Heart left ventricle (tissue), 16 donors: ENCODE data around the gene IGSF10. TPM values are rescaled to one million over a fixed set of nuclear protein-coding genes. Genes with fewer than 3 reads are reported as not detected.

Experiments
- ATAC-seq, 4 donors: fragments of 200-7000 bp; cut with Tn5 transposase; one replicate each; pipeline ENCODE4 v1.9.1; 2020 to 2022; ENCODE audit warnings: moderate library complexity in 4 of 4, mild to moderate bottlenecking in 3 of 4, moderate number of reproducible peaks in 1 of 4
- DNase-seq, 5 donors: peaks; one replicate each; pipeline ENCODE4 v3.0.0-alpha.2; 2020
- H3K27ac ChIP-seq, 12 donors: fragments of 200-600 bp; sonication (generic) in 4 of 12; one replicate each; pipeline versions ENCODE4 v1.5.0 to v1.8.0; 2016 to 2022; ENCODE audit warnings: mild to moderate bottlenecking in 2 of 12
- H3K27me3 ChIP-seq, 9 donors: fragments of 200-600 bp; sonication (generic) in 2 of 9; one replicate each; pipeline versions ENCODE4 v1.5.1 to v1.8.0; 2016 to 2022; ENCODE audit warnings: mild to moderate bottlenecking in 3 of 9
- H3K36me3 ChIP-seq, 9 donors: fragments of 200-600 bp; sonication (generic) in 2 of 9; one replicate each; pipeline versions ENCODE4 v1.5.0 to v1.8.0; 2018 to 2022; ENCODE audit warnings: mild to moderate bottlenecking in 2 of 9
- H3K4me1 ChIP-seq, 12 donors: fragments of 200-600 bp; sonication (generic) in 4 of 12; one replicate each; pipeline versions ENCODE4 v1.5.0 to v1.8.0; 2016 to 2022; ENCODE audit warnings: mild to moderate bottlenecking in 3 of 12
- H3K4me3 ChIP-seq, 12 donors: fragments of 200-600 bp; sonication (generic) in 4 of 12; one replicate each; pipeline versions ENCODE4 v1.5.0 to v1.8.0; 2017 to 2022; ENCODE audit warnings: mild to moderate bottlenecking in 9 of 12, moderate library complexity in 4 of 12
- H3K9me3 ChIP-seq, 12 donors: fragments of 200-600 bp; sonication (generic) in 4 of 12; one replicate each; pipeline versions ENCODE4 v1.5.0 to v1.8.0; 2016 to 2022; ENCODE audit warnings: mild to moderate bottlenecking in 1 of 12
- POLR2A ChIP-seq, 2 donors: fragments of 450-650 bp; IDR thresholded peaks; one replicate each; pipeline ENCODE4 v1.6.1; 2017; ENCODE audit warnings: antibody characterized with exemption in 2 of 2, mild to moderate bottlenecking in 2 of 2, moderate library complexity in 2 of 2
- WGBS, 4 donors: extraction: QIAGEN DNeasy Blood & Tissue Kit in 2 of 4; methylation state at CpG; one replicate each; pipeline versions ENCODE4 v1.1.5 to v1.1.7; 2013 to 2018; 5-methylcytosine and 5-hydroxymethylcytosine counted together
- intact Hi-C, 10 donors: fragments of 100-400 bp; cut with DNase I; formaldehyde crosslinking; loops; one replicate each; pipeline versions ENCODE4 v1.11.1 to v1.14.2; 2022
- polyA plus RNA-seq, 2 donors: library from polyadenylated mRNA; stranded (reverse); fragments of 200-250 nt; gene quantifications; one replicate each; pipeline ENCODE4 v1.2.3, GENCODE V29; 2013
- total RNA-seq, 9 donors: library from RNA; depleted of rRNA in 2 of 9; stranded (reverse); fragments of >200 nt in 2 of 9; fragmentation: NEBNext Ultra II Directional in 3 of 9; extraction: Animal tissue kit (Norgen Biotek cat#: 25700) in 3 of 9; gene quantifications; one replicate each; pipeline versions ENCODE4 v1.1.0 to v1.2.4, GENCODE V29; 2016 to 2023
- TF ChIP-seq, protein P1 (sequence below), 12 donors: fragments of 200-600 bp; sonication (generic) in 4 of 12; IDR thresholded peaks; one replicate each; pipeline versions ENCODE4 v1.5.0 to v1.8.0; 2018 to 2022; ENCODE audit warnings: antibody characterized with exemption in 12 of 12, mild to moderate bottlenecking in 5 of 12
- donor health status: ischemic (EF 13 %, LVEDD 7.1; RV severe dilation, severe dysfunction).
- donor health status: healthy with polysubstance abuse.
- donor health status: DM: no; HTN: yes; CAD: no.
- donor health status: DM: no; HTN: no; CAD: no.
- donor health status: ischemic (EF 25% LVEDD 6.9; RV normal size, moderate dysfunction).
- donor health status: ischemic (EF 25% LVEDD 5.7; RV mildly dilated, moderate dysfunction).
- donor health status: healthy.
- donor health status: DM: yes; HTN: yes; CAD: no.
- donor health status: ischemic (EF 35%, LVEDD 5.7; RV mildly dilated, moderate dysfunction).
- donor health status: nonischemic (EF 11% LVEDD 7.7; RV severe dilation, severe dysfunction).
- donor health status: DM: yes; HTN: yes; CAD: no.
- donor health status: PGD.
- donor health status: ischemic (EF 29% LVEDD 5.4; RV normal size, mild dysfunction).
- donor health status: nonischemic (EF 23%, LVEDD 6.1; RV moderate dilation, normal function).

IGSF10 gene
- total and polyA plus RNA-seq, 11 donors, result 0.36 to 8.8 (median 1.2) TPM

DNA sequence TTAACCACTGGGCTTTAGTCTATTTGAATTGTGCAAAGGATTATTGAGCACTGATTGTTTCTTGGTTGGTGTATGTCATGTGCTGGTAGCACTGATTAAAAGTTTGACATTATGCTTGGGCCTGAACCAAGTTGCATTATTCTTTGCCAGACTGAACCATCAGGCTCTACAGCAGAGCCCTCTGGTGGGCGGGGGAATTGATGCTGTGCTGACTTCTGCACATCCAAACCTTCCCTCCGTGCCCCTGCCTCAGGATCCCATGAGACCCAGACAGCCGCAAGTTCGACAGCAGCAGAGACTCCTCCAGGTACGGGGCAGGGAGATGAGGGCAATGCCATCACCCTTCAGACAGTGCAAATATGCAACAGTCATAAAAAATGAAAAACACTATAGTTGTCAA, 47.9 kb downstream of the IGSF10 start:
- 77 to 90% (median 87%) methylated on average over 5 of the region's 5 CpGs for WGBS, 4 donors
- intact Hi-C loops, result no loop called here

More for the DNA sequence above, 47.9 kb downstream of the IGSF10 start:
- ATAC-seq, result no peak
- H3K4me3 ChIP-seq, result no peak overlapping the region
- peak in 1 of 5 donors; percentile 55 for DNase-seq
- no peak for TF ChIP-seq POLR2A (IDR thresholded peaks at IDR 0.05)
- TF ChIP-seq, protein P1, sequence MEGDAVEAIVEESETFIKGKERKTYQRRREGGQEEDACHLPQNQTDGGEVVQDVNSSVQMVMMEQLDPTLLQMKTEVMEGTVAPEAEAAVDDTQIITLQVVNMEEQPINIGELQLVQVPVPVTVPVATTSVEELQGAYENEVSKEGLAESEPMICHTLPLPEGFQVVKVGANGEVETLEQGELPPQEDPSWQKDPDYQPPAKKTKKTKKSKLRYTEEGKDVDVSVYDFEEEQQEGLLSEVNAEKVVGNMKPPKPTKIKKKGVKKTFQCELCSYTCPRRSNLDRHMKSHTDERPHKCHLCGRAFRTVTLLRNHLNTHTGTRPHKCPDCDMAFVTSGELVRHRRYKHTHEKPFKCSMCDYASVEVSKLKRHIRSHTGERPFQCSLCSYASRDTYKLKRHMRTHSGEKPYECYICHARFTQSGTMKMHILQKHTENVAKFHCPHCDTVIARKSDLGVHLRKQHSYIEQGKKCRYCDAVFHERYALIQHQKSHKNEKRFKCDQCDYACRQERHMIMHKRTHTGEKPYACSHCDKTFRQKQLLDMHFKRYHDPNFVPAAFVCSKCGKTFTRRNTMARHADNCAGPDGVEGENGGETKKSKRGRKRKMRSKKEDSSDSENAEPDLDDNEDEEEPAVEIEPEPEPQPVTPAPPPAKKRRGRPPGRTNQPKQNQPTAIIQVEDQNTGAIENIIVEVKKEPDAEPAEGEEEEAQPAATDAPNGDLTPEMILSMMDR (IDR thresholded peaks at IDR 0.05), result no peak
- no peaks in the 10 kb centered on the region for H3K36me3 ChIP-seq
- no peaks in the 10 kb centered on the region for H3K4me1 ChIP-seq
- no peak overlapping the region for H3K27ac ChIP-seq
- H3K9me3 ChIP-seq, result no peaks in the 10 kb centered on the region
- H3K27me3 ChIP-seq, result no peaks in the 10 kb centered on the region

Other genes starting within 250 kb of the IGSF10 start
- 1 to 10 TPM; 1.9 to 8.4 (median 4.1) TPM for gene P2RY14, start 182.5 kb downstream of the IGSF10 start, total RNA-seq
- 1 to 10 TPM in 1 of 2 donors, under 1 TPM in 1; 0.75 to 2.9 TPM for gene P2RY14, start 182.5 kb downstream of the IGSF10 start, polyA plus RNA-seq
- not detected for gene GPR87, start 144.2 kb downstream of the IGSF10 start, total RNA-seq
- gene GPR87, start 144.2 kb downstream of the IGSF10 start, polyA plus RNA-seq, result not detected
- 1 to 10 TPM in 2 of 9 donors, under 1 TPM in 7; 0.23 to 7.3 (median 0.50) TPM for gene P2RY13, start 131.5 kb downstream of the IGSF10 start, total RNA-seq
- gene P2RY13, start 131.5 kb downstream of the IGSF10 start, polyA plus RNA-seq, result under 1 TPM; 0.25 to 0.30 TPM
- gene P2RY12, start 76.3 kb downstream of the IGSF10 start, total RNA-seq, result 1 to 10 TPM in 3 of 9 donors, under 1 TPM in 6; 0.40 to 3.4 (median 0.84) TPM
- gene P2RY12, start 76.3 kb downstream of the IGSF10 start, polyA plus RNA-seq, result under 1 TPM; 0.26 to 0.34 TPM